HepG2 (cell line): ENCODE results near the gene TUBA1C. TPM values are rescaled to one million over a fixed set of nuclear protein-coding genes. Genes with fewer than 3 reads are reported as not detected.
"Not testable (repeated sequence)": the region's sequence is repeated elsewhere in the genome, so short reads cannot be mapped to it uniquely, and the experiment has no call there.

Experiments used
- ATAC-seq: fragments of 200-7000 bp; cut with Tn5 transposase; 3 replicates; pipeline ENCODE4 v1.9.1; 2020; ENCODE audit warnings: mild to moderate bottlenecking, moderate library complexity
- BruUV-seq: library from RNA; stranded (reverse); fragments of 400-500 nt; replicated peaks from 2 replicates; lab custom pipeline; 2021; lab: Mats Ljungman, UMichigan
- CTCF ChIA-PET: fragments of 300-600 bp; formaldehyde crosslinking; extraction: SDS; loops from one replicate; lab custom pipeline; 2021; ENCODE audit warnings: low total read pairs, inconsistent platforms, low intra/inter-chr PET ratio; lab: Yijun Ruan, JAX
- POLR2A ChIA-PET: fragments of 350-600 bp; sonication (Branson Sonifier 250); formaldehyde crosslinking; loops from one replicate; lab custom pipeline; 2020; ENCODE audit warnings: antibody characterized with exemption, inconsistent platforms; lab: Yijun Ruan, JAX
- DNase-seq: peaks from one replicate; pipeline ENCODE4 v3.0.0-alpha.2; 2015; ENCODE audit warnings: low spot score
- FAIRE-seq: peaks from 3 replicates; lab custom pipeline; 2011; peaks lifted over from hg19 to GRCh38; lab: Jason Lieb, UNC
- H2AFZ ChIP-seq: one replicate; pipeline ENCODE4 v1.6.1; 2011; ENCODE audit warnings: low read length, inconsistent platforms
- H3K27ac ChIP-seq: fragments of 300-600 bp; 3 replicates; pipeline ENCODE4 v1.8.0; 2011; ENCODE audit warnings: mixed run types, mild to moderate bottlenecking, mixed read lengths, low read length, inconsistent platforms; ENCODE audit not compliant: insufficient read depth; ENCODE audit errors: extremely low read length
- H3K27me3 ChIP-seq, 2 experiments: fragments of 200-600 bp in 1 of 2; 2 replicates in 1 of 2; 3 replicates in 1 of 2; pipeline versions ENCODE4 v1.6.0 to v1.8.0; 2011; ENCODE audit warnings: low read length in 2 of 2, mild to moderate bottlenecking in 2 of 2, moderate library complexity in 2 of 2, inconsistent platforms in 1 of 2; ENCODE audit not compliant: insufficient read depth in 2 of 2, control insufficient read depth in 1 of 2
- H3K36me3 ChIP-seq, 2 experiments: fragments of 200-600 bp in 1 of 2; replicated peaks in 1 of 2; 2 replicates in 1 of 2; 3 replicates in 1 of 2; pipeline versions ENCODE4 v1.5.1 to v1.8.0; 2011; ENCODE audit warnings: low read length in 2 of 2, inconsistent platforms in 1 of 2; ENCODE audit not compliant: insufficient read depth in 2 of 2, control insufficient read depth in 1 of 2
- H3K4me1 ChIP-seq: 2 replicates; pipeline ENCODE4 v1.5.1; 2012; ENCODE audit warnings: low read length, inconsistent platforms; ENCODE audit not compliant: insufficient read depth
- H3K4me2 ChIP-seq: 2 replicates; pipeline ENCODE4 v1.6.0; 2011; ENCODE audit warnings: low read depth, low read length, inconsistent platforms
- H3K4me3 ChIP-seq, 3 experiments: fragments of 200-600 bp in 1 of 3; sonication (generic), shearing (Covaris generic) in 1 of 3; replicated peaks in 1 of 3; 2 replicates each; pipeline ENCODE4 v1.5.1; 2011 to 2016; ENCODE audit warnings: low read length in 3 of 3, inconsistent platforms in 2 of 3, low read depth in 2 of 3, mild to moderate bottlenecking in 2 of 3, control low read depth in 1 of 3, mixed read lengths in 1 of 3; ENCODE audit not compliant: insufficient read depth in 1 of 3
- H3K79me2 ChIP-seq: one replicate; pipeline ENCODE4 v1.6.1; 2011; ENCODE audit warnings: low read length, inconsistent platforms; ENCODE audit not compliant: insufficient read depth
- H3K9ac ChIP-seq: 2 replicates; pipeline ENCODE4 v1.6.0; 2011; ENCODE audit warnings: mild to moderate bottlenecking, low read depth, low read length, inconsistent platforms; ENCODE audit not compliant: insufficient read depth
- H3K9me3 ChIP-seq: 2 replicates; pipeline ENCODE4 v1.5.1; 2012; ENCODE audit warnings: mild to moderate bottlenecking, low read length
- H4K20me1 ChIP-seq: 2 replicates; pipeline ENCODE4 v1.6.0; 2011; ENCODE audit warnings: inconsistent platforms, mild to moderate bottlenecking, low read length, moderate library complexity; ENCODE audit not compliant: insufficient read depth
- HNRNPLL ChIP-seq: fragments of 200-400 bp; formaldehyde crosslinking; IDR thresholded peaks from 2 replicates; pipeline ENCODE4 v1.6.1; 2017; ENCODE audit warnings: mild to moderate bottlenecking, low read depth, low read length; ENCODE audit not compliant: poor library complexity, severe bottlenecking
- SRSF9 ChIP-seq: fragments of 200-400 bp; formaldehyde crosslinking; IDR thresholded peaks from 2 replicates; pipeline ENCODE4 v1.6.1; 2018; ENCODE audit warnings: borderline replicate concordance, mild to moderate bottlenecking, low read depth, low read length; ENCODE audit not compliant: insufficient read depth, poor library complexity, severe bottlenecking
- ZNF276 ChIP-seq: sonication (generic); formaldehyde crosslinking; IDR thresholded peaks from 2 replicates; pipeline ENCODE4 v1.4.0; 2020; ENCODE audit warnings: mild to moderate bottlenecking, low read depth, missing genetic modification reagents
- WGBS: methylation state at CpG from one replicate; pipeline ENCODE4 v1.1.6; 2017; ENCODE audit warnings: low lambda C conversion rate; 5-methylcytosine and 5-hydroxymethylcytosine counted together
- in situ Hi-C: cut with HindIII; loops from 2 replicates; pipeline ENCODE4 v1.10.0; 2017; ENCODE audit warnings: low pct_unique_long_range_greater_than_20kb; ENCODE audit not compliant: extremely low pct_ligation_motif_present
- intact Hi-C: fragments of 100-400 bp; cut with micrococcal nuclease; formaldehyde crosslinking; loops from one replicate; pipeline ENCODE4 v1.10.0; 2022; ENCODE audit not compliant: unreplicated experiment
- polyA plus RNA-seq, 8 experiments: library from polyadenylated mRNA; depleted of rRNA in 3 of 8; stranded (reverse) in 7 of 8; unstranded in 1 of 8; fragments of >200 nt; fragmentation: Illumina TruSeq in 4 of 8; extraction: Trizol in 4 of 8; gene quantifications; 2 replicates each; pipeline versions ENCODE4 v1.2.1 to v1.2.3, GENCODE V29; 2011 to 2016; ENCODE audit warnings: low read depth in 4 of 8, missing spikeins in 1 of 8, mixed read lengths in 1 of 8; ENCODE audit not compliant: insufficient read depth in 1 of 8
- total RNA-seq, 5 experiments: library from RNA; depleted of rRNA; stranded (reverse); fragments of >200 nt; fragmentation: Illumina TruSeq; extraction: Trizol; gene quantifications; 2 replicates each; pipeline ENCODE4 v1.2.3, GENCODE V29; 2016; ENCODE audit warnings: low read depth in 1 of 5

The TUBA1C gene
- total and polyA plus RNA-seq, 2 of the 13 experiments (the other 11 are each of a cell fraction or from before 2014, with no cell fraction given) = 693 to 1,075 TPM

GRCh38 chr12:49253033-49253623, 11.8 kb upstream of the TUBA1C start (continued):
- TF ChIP-seq ZNF276 (CRISPR knock-in tag) (no peak), HNRNPLL (no peak), SRSF9 (no peak)
- TF ChIP-seq, all 625 proteins: peak for 0

DNA sequence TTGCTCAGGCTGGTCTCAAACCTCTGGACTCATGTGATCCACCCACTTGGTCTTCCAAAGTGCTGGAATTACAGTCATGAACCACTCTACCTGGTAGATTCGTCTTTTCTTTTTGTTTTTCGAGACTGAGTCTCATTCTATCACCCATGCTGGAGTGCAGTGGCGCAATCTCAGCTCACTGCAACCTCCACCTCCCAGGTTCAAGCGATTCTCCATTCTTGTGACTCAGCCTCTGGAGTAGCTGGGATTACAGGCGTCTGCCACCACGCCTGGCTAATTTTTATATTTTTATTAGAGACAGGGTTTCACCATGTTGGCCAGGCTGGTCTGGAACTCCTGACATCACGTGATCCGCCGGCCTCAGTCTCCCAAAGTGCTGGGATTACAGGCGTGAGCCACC, 9.4 kb upstream of the TUBA1C start:
- H3K27me3 ChIP-seq, FAIRE-seq, H3K9me3 ChIP-seq, H3K9ac ChIP-seq, H3K36me3 ChIP-seq, H2AFZ ChIP-seq, BruUV-seq, H4K20me1 ChIP-seq, H3K79me2 ChIP-seq, ATAC-seq, in situ Hi-C loops, CTCF ChIA-PET, DNase-seq, intact Hi-C loops, H3K4me3 ChIP-seq: not testable (repeated sequence)
- Histone ChIP-seq H3K4me2 (peak overlapping the region; percentile 71; the same call in 1 of the 2 replicates), H3K27ac (peak overlapping the region; percentile 86), H3K4me1 (peaks cover 37% of the 10 kb centered on the region)
- POLR2A ChIA-PET = interaction anchor here (1.0 to 2.3 kb wide), 2 partner anchors 11 to 112 kb away, joined by 4 to 28 read pairs; partner anchors contain the start of gene SPATS2
- 85% methylated on average over 10 of the region's 10 CpGs for WGBS
